ENCODE data around the gene TOMM7. TPM values are rescaled to one million over a fixed set of nuclear protein-coding genes. Genes with fewer than 3 reads are reported as not detected.

Gene TOMM7
- total RNA-seq: 100 to 1,000 TPM; 188 to 288 TPM

GRCh38 chr7:22822486-22823141 is at the start of gene TOMM7:
Gene TOMM7, minus strand, starts transcription at chr7:22822849. Its CDS starts 70 bp downstream, at chr7:22822779.
- Mint-ChIP-seq H3K27me3 (peaks cover 24% of the 10 kb centered on the region), H3K4me3 (peak within 1 kb of the TSS; percentile 99), H3K27ac (peak within 1 kb of the TSS; percentile 93), H3K36me3 (ENCODE audit: low read depth) (peaks cover 14% of the 10 kb centered on the region), H3K9me3 (peaks cover 2% of the 10 kb centered on the region), H3K4me1 (peaks cover 38% of the 10 kb centered on the region)
- CTCF ChIA-PET: no interaction called here
- POLR2A ChIA-PET: no interaction called here
- peak; percentile 90 for DNase-seq

- DNase-seq: no peak
- Mint-ChIP-seq H3K36me3 (ENCODE audit: low read depth) (peaks cover 1% of the 10 kb centered on the region), H3K4me3 (no peak overlapping the region), H3K27ac (no peak overlapping the region), H3K27me3 (no peaks in the 10 kb centered on the region), H3K9me3 (no peaks in the 10 kb centered on the region), H3K4me1 (no peaks in the 10 kb centered on the region)
- CTCF ChIA-PET: interaction anchor here (1.6 to 1.9 kb wide), 2 partner anchors 11 to 12 kb away, joined by 3 to 5 read pairs; no protein-coding TSS in a partner anchor
- POLR2A ChIA-PET: no interaction called here
These were observed 49.6 kb upstream of the TOMM7 start for GRCh38 chr7:22872096-22872807.

- Mint-ChIP-seq H3K9me3 (no peaks in the 10 kb centered on the region), H3K4me3 (no peak overlapping the region), H3K27ac (no peak overlapping the region), H3K36me3 (ENCODE audit: low read depth) (peaks cover 1% of the 10 kb centered on the region), H3K27me3 (no peaks in the 10 kb centered on the region), H3K4me1 (no peaks in the 10 kb centered on the region)
- CTCF ChIA-PET: interaction anchor here (1.6 kb wide), 1 partner anchor 11 kb away, joined by 3 read pairs; no protein-coding TSS in a partner anchor
- POLR2A ChIA-PET: no interaction called here
- no peak for DNase-seq
These were observed 49.0 kb upstream of the TOMM7 start for GRCh38 chr7:22871661-22872060.

GRCh38 chr7:22868509-22868908 is 45.9 kb upstream of the TOMM7 start:
- DNase-seq: no peak
- Mint-ChIP-seq H3K36me3 (ENCODE audit: low read depth) (peaks cover 10% of the 10 kb centered on the region), H3K27me3 (no peaks in the 10 kb centered on the region), H3K9me3 (no peaks in the 10 kb centered on the region), H3K4me1 (peaks cover 3% of the 10 kb centered on the region), H3K27ac (no peak overlapping the region), H3K4me3 (no peak overlapping the region)
- ChIA-PET CTCF (interaction anchor here (1.0 to 1.9 kb wide), 3 partner anchors 13 to 152 kb away, joined by 3 to 8 read pairs (median 4); no protein-coding TSS in a partner anchor), POLR2A (no interaction called here)

GRCh38 chr7:22867589-22867988 is 44.9 kb upstream of the TOMM7 start:
- Mint-ChIP-seq H3K27ac (no peak overlapping the region), H3K27me3 (no peaks in the 10 kb centered on the region), H3K9me3 (no peaks in the 10 kb centered on the region), H3K4me3 (no peak overlapping the region), H3K36me3 (ENCODE audit: low read depth) (peaks cover 13% of the 10 kb centered on the region), H3K4me1 (peaks cover 3% of the 10 kb centered on the region)
- POLR2A ChIA-PET: no interaction called here
- CTCF ChIA-PET: interaction anchor here (0.6 to 1.4 kb wide), 5 partner anchors 14 to 161 kb away, joined by 3 to 5 read pairs (median 3); no protein-coding TSS in a partner anchor
- DNase-seq: no peak

- DNase-seq: no peak
- ChIA-PET CTCF (interaction anchor here (0.6 to 1.4 kb wide), 5 partner anchors 14 to 184 kb away, joined by 3 to 5 read pairs (median 3); no protein-coding TSS in a partner anchor), POLR2A (no interaction called here)
- Mint-ChIP-seq H3K4me3 (no peak overlapping the region), H3K36me3 (ENCODE audit: low read depth) (peaks cover 16% of the 10 kb centered on the region), H3K9me3 (no peaks in the 10 kb centered on the region), H3K27me3 (no peaks in the 10 kb centered on the region), H3K4me1 (peaks cover 3% of the 10 kb centered on the region), H3K27ac (no peak overlapping the region)
These were observed 44.4 kb upstream of the TOMM7 start for GRCh38 chr7:22867003-22867402.

GRCh38 chr7:22865602-22865960 is 42.9 kb upstream of the TOMM7 start:
- H3K9me3 Mint-ChIP-seq: no peaks in the 10 kb centered on the region
- DNase-seq: no peak
- ChIA-PET CTCF (no interaction called here), POLR2A (no interaction called here)
- peaks cover 3% of the 10 kb centered on the region for H3K4me1 Mint-ChIP-seq
- H3K4me3 Mint-ChIP-seq: no peak overlapping the region
- no peaks in the 10 kb centered on the region for H3K27me3 Mint-ChIP-seq
- H3K27ac Mint-ChIP-seq: no peak overlapping the region
- peaks cover 20% of the 10 kb centered on the region for H3K36me3 Mint-ChIP-seq (ENCODE audit: low read depth)

- DNase-seq: no peak
- Mint-ChIP-seq H3K4me3 (no peak overlapping the region), H3K27ac (peak overlapping the region; percentile 19), H3K4me1 (peaks cover 7% of the 10 kb centered on the region), H3K36me3 (ENCODE audit: low read depth) (peaks cover 25% of the 10 kb centered on the region), H3K9me3 (no peaks in the 10 kb centered on the region), H3K27me3 (no peaks in the 10 kb centered on the region)
- ChIA-PET POLR2A (no interaction called here), CTCF (interaction anchor here (0.8 to 1.2 kb wide), 2 partner anchors 12 to 57 kb away, joined by 3 read pairs; no protein-coding TSS in a partner anchor)
These were observed 42.4 kb upstream of the TOMM7 start for GRCh38 chr7:22864855-22865601.

GRCh38 chr7:22864301-22864700 is 41.7 kb upstream of the TOMM7 start:
- Mint-ChIP-seq H3K4me1 (peaks cover 13% of the 10 kb centered on the region), H3K4me3 (no peak overlapping the region), H3K36me3 (ENCODE audit: low read depth) (peaks cover 30% of the 10 kb centered on the region), H3K27ac (no peak overlapping the region), H3K27me3 (no peaks in the 10 kb centered on the region), H3K9me3 (no peaks in the 10 kb centered on the region)
- ChIA-PET POLR2A (no interaction called here), CTCF (interaction anchor here (1.2 kb wide), 1 partner anchor 13 kb away, joined by 3 read pairs; no protein-coding TSS in a partner anchor)
- no peak for DNase-seq

GRCh38 chr7:22863156-22863899 is 40.7 kb upstream of the TOMM7 start:
- Mint-ChIP-seq H3K36me3 (ENCODE audit: low read depth) (peaks cover 38% of the 10 kb centered on the region), H3K27me3 (no peaks in the 10 kb centered on the region), H3K4me1 (peaks cover 23% of the 10 kb centered on the region), H3K9me3 (no peaks in the 10 kb centered on the region), H3K4me3 (no peak overlapping the region), H3K27ac (no peak overlapping the region)
- ChIA-PET POLR2A (no interaction called here), CTCF (no interaction called here)
- no peak for DNase-seq

GRCh38 chr7:22861576-22861975 is 38.9 kb upstream of the TOMM7 start:
- H3K27ac Mint-ChIP-seq: no peak overlapping the region
- CTCF ChIA-PET: interaction anchor here (1.4 kb wide), 1 partner anchor 12 kb away, joined by 5 read pairs; no protein-coding TSS in a partner anchor
- DNase-seq: no peak
- H3K27me3 Mint-ChIP-seq: no peaks in the 10 kb centered on the region
- H3K4me3 Mint-ChIP-seq: no peak overlapping the region
- H3K4me1 Mint-ChIP-seq: peaks cover 30% of the 10 kb centered on the region
- H3K9me3 Mint-ChIP-seq: no peaks in the 10 kb centered on the region
- H3K36me3 Mint-ChIP-seq (ENCODE audit: low read depth): peaks cover 46% of the 10 kb centered on the region
- POLR2A ChIA-PET: no interaction called here

GRCh38 chr7:22860784-22861482 is 38.3 kb upstream of the TOMM7 start:
- Mint-ChIP-seq H3K27ac (no peak overlapping the region), H3K36me3 (ENCODE audit: low read depth) (peaks cover 52% of the 10 kb centered on the region), H3K27me3 (no peaks in the 10 kb centered on the region), H3K4me3 (no peak overlapping the region), H3K4me1 (peaks cover 37% of the 10 kb centered on the region), H3K9me3 (no peaks in the 10 kb centered on the region)
- CTCF ChIA-PET: interaction anchor here (1.2 to 1.4 kb wide), 3 partner anchors 10 to 24 kb away, joined by 3 to 5 read pairs (median 3); no protein-coding TSS in a partner anchor
- peak; percentile 16 for DNase-seq
- POLR2A ChIA-PET: no interaction called here

Data from activated CD4-positive, alpha-beta T cell treated with anti-CD3 and anti-CD28 coated beads, Interleukin-2, amount 10 ng/mL, durations not matched to agents 7 days and 5 days (primary cell).